ENCODE data around the gene CLCN7. TPM values are rescaled to one million over a fixed set of nuclear protein-coding genes. Genes with fewer than 3 reads are reported as not detected.
"Not testable (repeated sequence)": the region's sequence is repeated elsewhere in the genome, so short reads cannot be mapped to it uniquely, and the experiment has no call there.

Gene CLCN7
- total RNA-seq, 1 donor from 2014 or later, result 39.8 TPM

- DNase-seq (ENCODE audit: low spot score), result no peak
- intact Hi-C loops (cut with DNase I), result no loop called here
Observed at GRCh38 chr16:1452530-1452929, 22.3 kb downstream of the CLCN7 start.

GRCh38 chr16:1451702-1452392, 23.0 kb downstream of the CLCN7 start:
- intact Hi-C loops (cut with DNase I), result no loop called here
- DNase-seq (ENCODE audit: low spot score), result no peak

GRCh38 chr16:1450841-1451240, 24.0 kb downstream of the CLCN7 start:
- intact Hi-C loops (cut with DNase I), result no loop called here
- no peak for DNase-seq (ENCODE audit: low spot score)

GRCh38 chr16:1450218-1450617, 24.6 kb downstream of the CLCN7 start:
- intact Hi-C loops (cut with DNase I), result no loop called here
- no peak for DNase-seq (ENCODE audit: low spot score)

DNA sequence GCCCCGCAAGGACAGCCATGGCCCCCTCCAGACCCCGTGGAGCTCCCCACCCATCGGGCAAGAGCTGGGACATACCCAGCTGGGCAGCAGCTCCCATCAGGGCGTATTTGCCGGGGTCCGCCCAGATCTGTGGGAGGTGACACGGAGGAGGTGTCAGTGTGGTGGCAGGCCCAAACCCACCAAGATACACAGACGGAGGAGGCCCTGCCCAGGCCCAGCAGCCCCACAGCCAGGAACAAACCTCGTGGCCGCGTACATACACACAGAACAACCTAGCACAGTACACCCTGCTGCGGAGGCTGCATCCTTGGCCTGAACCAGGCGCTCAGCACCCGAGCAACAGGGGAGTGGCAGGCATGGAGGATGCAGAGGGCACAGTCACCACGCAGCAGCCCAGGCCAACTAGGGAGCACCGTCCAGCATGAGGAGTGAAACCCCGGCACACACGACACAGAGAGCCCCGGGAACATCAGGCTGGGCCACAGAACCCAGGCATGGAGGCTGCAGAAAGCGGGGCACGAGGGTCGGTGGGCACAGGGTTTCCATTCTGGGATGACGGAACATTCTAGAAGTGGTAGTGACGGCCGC, 25.5 kb downstream of the CLCN7 start:
- intact Hi-C loops (cut with DNase I), result no loop called here
- no peak for DNase-seq (ENCODE audit: low spot score)

GRCh38 chr16:1448536-1449116, 26.2 kb downstream of the CLCN7 start:
- intact Hi-C loops (cut with DNase I), result no loop called here
- DNase-seq (ENCODE audit: low spot score), result no peak

DNA sequence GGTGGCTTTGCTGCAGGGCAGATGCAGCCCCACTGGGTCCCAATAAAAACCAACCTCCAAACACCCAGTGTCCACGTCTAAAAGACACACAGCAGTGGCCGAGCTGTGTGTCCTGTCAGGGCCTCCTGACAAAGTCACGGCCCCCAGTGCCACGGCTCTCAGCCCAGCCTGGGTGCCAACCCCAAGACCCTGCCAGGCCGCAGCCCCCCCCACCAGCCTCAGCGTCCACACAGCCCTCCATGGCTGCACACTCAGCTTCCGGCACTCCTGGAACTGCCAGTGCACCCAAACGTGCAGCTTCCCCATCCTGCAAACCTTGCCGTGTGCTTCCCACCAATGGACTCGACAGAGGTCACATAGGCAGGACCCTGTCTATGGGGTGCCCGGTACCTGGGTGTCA, 26.9 kb downstream of the CLCN7 start:
- DNase-seq (ENCODE audit: low spot score), result no peak
- intact Hi-C loops (cut with DNase I), result no loop called here

DNA sequence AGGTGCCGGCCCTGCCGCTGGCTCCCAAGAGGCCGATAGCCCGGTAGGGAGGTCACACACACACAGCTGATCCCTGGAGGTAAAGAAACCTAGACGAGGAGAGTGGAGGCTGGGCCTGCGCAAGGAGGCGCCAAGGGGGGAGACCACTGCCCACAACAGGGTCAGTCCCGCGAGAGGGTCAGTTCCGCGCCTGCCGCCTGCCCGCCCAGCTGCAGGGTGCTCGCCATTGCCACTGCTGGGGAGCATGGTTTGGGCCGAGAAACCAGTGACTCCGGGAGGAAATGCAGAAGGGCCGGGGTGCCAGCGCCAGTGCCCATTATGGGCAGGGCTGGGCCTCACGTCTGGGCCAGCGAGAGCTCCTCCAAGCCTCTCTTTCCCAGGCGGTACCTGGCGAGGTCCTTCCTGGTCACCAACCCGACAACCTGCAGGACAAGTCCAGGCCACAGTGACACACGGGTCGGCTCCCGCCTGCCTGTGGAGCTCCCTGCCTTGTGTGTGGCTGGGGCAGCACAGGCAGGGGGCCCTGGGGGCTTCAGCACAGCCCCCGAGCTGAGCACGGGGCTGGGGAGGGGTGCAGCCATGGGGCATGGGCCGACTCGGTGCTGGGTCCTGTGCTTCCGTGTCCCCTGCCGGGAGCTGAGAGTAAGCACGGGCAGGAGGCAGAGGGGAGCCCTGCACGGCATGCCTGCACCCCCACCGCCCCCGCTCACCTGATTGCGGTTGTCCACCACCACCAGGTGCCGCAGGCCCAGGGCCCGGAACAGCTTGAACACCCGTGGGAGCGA, 28.3 kb downstream of the CLCN7 start:
- DNase-seq (ENCODE audit: low spot score), result no peak
- intact Hi-C loops (cut with DNase I), result no loop called here

GRCh38 chr16:1445518-1446203, 29.2 kb downstream of the CLCN7 start:
- intact Hi-C loops (cut with DNase I), result no loop called here
- no peak for DNase-seq (ENCODE audit: low spot score)

- intact Hi-C loops (cut with DNase I), result no loop called here
- no peak for DNase-seq (ENCODE audit: low spot score)
Observed at GRCh38 chr16:1444730-1445517, 29.9 kb downstream of the CLCN7 start.

GRCh38 chr16:1443980-1444729, 30.7 kb downstream of the CLCN7 start, which contains the start of gene CCDC154:
CCDC154 (minus strand) TSS chr16:1444556; CDS start chr16:1444322, 234 bp downstream.
- intact Hi-C loops (cut with DNase I), result no loop called here
- DNase-seq (ENCODE audit: low spot score), result no peak

- intact Hi-C loops (cut with DNase I), result no loop called here
- no peak for DNase-seq (ENCODE audit: low spot score)
Observed at GRCh38 chr16:1443403-1443973, 31.3 kb downstream of the CLCN7 start.

DNA sequence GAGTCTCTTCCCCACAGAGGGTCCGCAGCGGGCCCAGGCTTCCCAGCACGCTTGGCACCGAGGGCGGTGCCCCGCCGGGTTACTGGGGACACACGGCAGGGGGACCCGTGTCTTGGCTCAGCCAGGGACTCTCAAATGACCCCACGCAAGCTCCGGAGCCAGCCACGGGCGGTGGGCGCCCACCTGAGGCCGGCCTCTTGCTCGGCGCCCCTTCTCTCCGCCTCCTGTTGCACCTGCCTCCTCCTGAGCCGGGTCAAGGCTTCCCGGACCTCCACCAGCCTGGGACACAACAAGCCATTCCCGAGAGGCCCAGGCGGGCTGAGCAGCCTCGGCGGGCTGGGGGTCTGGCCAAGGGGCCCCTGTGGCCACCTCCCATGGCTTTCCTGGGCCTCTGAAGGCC, 32.1 kb downstream of the CLCN7 start:
- intact Hi-C loops (cut with DNase I), result no loop called here

DNA sequence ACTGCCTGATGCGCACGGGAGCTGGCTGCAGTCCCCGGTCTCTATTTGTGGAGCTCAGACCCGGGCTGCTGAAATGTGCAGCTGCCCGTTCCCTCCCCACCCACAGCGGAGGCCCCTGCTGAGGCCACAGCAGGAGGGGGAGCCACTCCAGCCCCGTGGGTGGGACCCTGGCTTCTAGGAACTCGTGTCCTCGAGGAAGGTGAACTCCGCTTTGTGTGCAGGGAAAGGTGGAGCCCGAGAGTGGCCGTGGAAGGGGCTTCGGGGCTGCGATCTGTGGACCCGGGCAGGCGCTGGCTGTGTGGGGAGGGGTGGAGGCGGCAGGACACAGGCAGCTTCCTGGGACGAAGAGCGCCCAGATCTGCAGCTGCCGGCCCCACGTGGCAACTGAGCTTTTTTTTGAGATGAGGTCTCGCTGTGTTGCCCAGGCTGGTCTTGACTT, 33.4 kb downstream of the CLCN7 start:
- intact Hi-C loops (cut with DNase I), result no loop called here
- no peak for DNase-seq (ENCODE audit: low spot score)

More for the DNA sequence above, 32.1 kb downstream of the CLCN7 start:
- DNase-seq (ENCODE audit: low spot score), result no peak

- DNase-seq (ENCODE audit: low spot score); intact Hi-C loops (cut with DNase I): not testable (repeated sequence)
Observed at GRCh38 chr16:1439699-1440074, 35.1 kb downstream of the CLCN7 start.

- intact Hi-C loops (cut with DNase I), result no loop called here
- no peak for DNase-seq (ENCODE audit: low spot score)
Observed at GRCh38 chr16:1439058-1439698, 35.6 kb downstream of the CLCN7 start.

- no peak for DNase-seq (ENCODE audit: low spot score)
- intact Hi-C loops (cut with DNase I), result no loop called here
Observed at GRCh38 chr16:1438229-1439057, 36.4 kb downstream of the CLCN7 start.

Data from cardiac septum (tissue), 1 donor.